ENCODE results near the gene RPL7L1.
A peak's percentile ranks its signal among the peaks of the same experiment; 100 is the strongest.

The RPL7L1 gene

GRCh38 chr6:42904467-42904866, 25.1 kb downstream of the RPL7L1 start:
- no peak for TF ChIP-seq CTCF (IDR thresholded peaks at IDR 0.05; ENCODE audit: low read length, missing control alignments)
- no peak overlapping the region for H3K4me3 ChIP-seq (replicated peaks; ENCODE audit: low read depth, low read length)

GRCh38 chr6:42907336-42907735, 27.9 kb downstream of the RPL7L1 start:
- TF ChIP-seq CTCF (IDR thresholded peaks at IDR 0.05; ENCODE audit: low read length, missing control alignments), result no peak

More at GRCh38 chr6:42904467-42904866, 25.1 kb downstream of the RPL7L1 start:
- DNase-seq (ENCODE audit: low read depth), result no peak

GRCh38 chr6:42909835-42910234, 30.4 kb downstream of the RPL7L1 start:
- H3K4me3 ChIP-seq (replicated peaks; ENCODE audit: low read depth, low read length), result no peak overlapping the region
- no peak for DNase-seq (ENCODE audit: low read depth)
- no peak for TF ChIP-seq CTCF (IDR thresholded peaks at IDR 0.05; ENCODE audit: low read length, missing control alignments)

More at GRCh38 chr6:42907336-42907735, 27.9 kb downstream of the RPL7L1 start:
- H3K4me3 ChIP-seq (replicated peaks; ENCODE audit: low read depth, low read length), result no peak overlapping the region
- peak; percentile 74 for DNase-seq (ENCODE audit: low read depth)

GRCh38 chr6:42911171-42912021, 32.0 kb downstream of the RPL7L1 start:
- peak overlapping the region; percentile 10 for H3K4me3 ChIP-seq (replicated peaks; ENCODE audit: low read depth, low read length)
- no peak for TF ChIP-seq CTCF (IDR thresholded peaks at IDR 0.05; ENCODE audit: low read length, missing control alignments)
- DNase-seq (ENCODE audit: low read depth), result no peak

- H3K4me3 ChIP-seq (replicated peaks; ENCODE audit: low read depth, low read length), result no peak overlapping the region
- no peak for TF ChIP-seq CTCF (IDR thresholded peaks at IDR 0.05; ENCODE audit: low read length, missing control alignments)
- DNase-seq (ENCODE audit: low read depth), result no peak
These were observed 35.1 kb downstream of the RPL7L1 start for GRCh38 chr6:42914546-42914945.

GRCh38 chr6:42915732-42916131, 36.3 kb downstream of the RPL7L1 start, which contains the start of gene PTCRA:
PTCRA (plus strand) TSS chr6:42916053; CDS start chr6:42916070, 17 bp downstream.
- no peak within 1 kb of the TSS for H3K4me3 ChIP-seq (replicated peaks; ENCODE audit: low read depth, low read length)
- no peak for DNase-seq (ENCODE audit: low read depth)
- TF ChIP-seq CTCF (IDR thresholded peaks at IDR 0.05; ENCODE audit: low read length, missing control alignments), result no peak

Data from fibroblast of pulmonary artery (primary cell).